Ishikawa (cell line): Measurements from ENCODE around the gene CUL4A.

Experiments
- CEBPB ChIP-seq: IDR thresholded peaks from 2 replicates; pipeline ENCODE4 v1.6.1; 2012
- CREB1 ChIP-seq: IDR thresholded peaks from 2 replicates; pipeline ENCODE4 v1.6.1; 2012; ENCODE audit warnings: low read depth
- EGR1 ChIP-seq: IDR thresholded peaks from 2 replicates; pipeline ENCODE4 v1.6.1; 2012
- EP300 ChIP-seq: IDR thresholded peaks from 2 replicates; pipeline ENCODE4 v1.6.1; 2012; ENCODE audit warnings: borderline replicate concordance
- FOXM1 ChIP-seq: IDR thresholded peaks from 2 replicates; pipeline ENCODE4 v1.6.1; 2012; ENCODE audit warnings: low read depth, borderline replicate concordance
- MAX ChIP-seq: IDR thresholded peaks from 2 replicates; pipeline ENCODE4 v1.6.1; 2012
- NFIC ChIP-seq: IDR thresholded peaks from 2 replicates; pipeline ENCODE4 v1.6.1; 2012
- RAD21 ChIP-seq: IDR thresholded peaks from 2 replicates; pipeline ENCODE4 v1.6.1; 2012; ENCODE audit warnings: low read depth
- REST ChIP-seq: IDR thresholded peaks from 2 replicates; pipeline ENCODE4 v1.6.1; 2012; ENCODE audit warnings: low read depth, mild to moderate bottlenecking
- TAF1 ChIP-seq: IDR thresholded peaks from 2 replicates; pipeline ENCODE4 v1.6.1; 2012; ENCODE audit warnings: low read depth, mild to moderate bottlenecking
- TCF12 ChIP-seq: IDR thresholded peaks from 2 replicates; pipeline ENCODE4 v1.6.1; 2012; ENCODE audit warnings: low read depth
- TEAD4 ChIP-seq: IDR thresholded peaks from 2 replicates; pipeline ENCODE4 v1.6.1; 2012
- YY1 ChIP-seq: IDR thresholded peaks from 2 replicates; pipeline ENCODE4 v1.6.1; 2012; ENCODE audit warnings: low read depth
- ZBTB7A ChIP-seq: IDR thresholded peaks from 2 replicates; pipeline ENCODE4 v1.6.1; 2012; ENCODE audit warnings: low read depth
- TF ChIP-seq, protein P1 (sequence below): IDR thresholded peaks from 2 replicates; pipeline ENCODE4 v1.6.1; 2012

Gene CUL4A

DNA sequence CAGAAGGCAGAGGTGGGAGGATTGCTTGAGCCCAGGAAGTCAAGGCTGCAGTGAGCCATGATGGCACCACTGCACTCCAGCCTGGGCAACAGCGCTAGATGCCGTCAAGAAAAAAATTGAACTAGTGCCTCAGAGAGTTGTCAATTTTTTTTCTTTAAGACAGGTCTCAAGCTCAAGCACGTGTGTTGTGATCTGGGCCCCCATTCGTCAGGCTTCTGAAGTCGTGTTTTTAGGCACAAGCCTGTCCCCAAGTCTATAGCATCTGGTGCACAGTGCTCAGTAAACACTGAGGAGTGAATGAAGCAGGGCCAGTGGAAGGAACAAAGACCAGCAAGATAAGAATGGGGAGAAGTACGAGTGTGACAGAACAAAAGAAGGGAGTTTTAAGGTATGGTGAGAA is 63.9 kb downstream of the CUL4A start:
- no peak for TF ChIP-seq ZBTB7A

DNA sequence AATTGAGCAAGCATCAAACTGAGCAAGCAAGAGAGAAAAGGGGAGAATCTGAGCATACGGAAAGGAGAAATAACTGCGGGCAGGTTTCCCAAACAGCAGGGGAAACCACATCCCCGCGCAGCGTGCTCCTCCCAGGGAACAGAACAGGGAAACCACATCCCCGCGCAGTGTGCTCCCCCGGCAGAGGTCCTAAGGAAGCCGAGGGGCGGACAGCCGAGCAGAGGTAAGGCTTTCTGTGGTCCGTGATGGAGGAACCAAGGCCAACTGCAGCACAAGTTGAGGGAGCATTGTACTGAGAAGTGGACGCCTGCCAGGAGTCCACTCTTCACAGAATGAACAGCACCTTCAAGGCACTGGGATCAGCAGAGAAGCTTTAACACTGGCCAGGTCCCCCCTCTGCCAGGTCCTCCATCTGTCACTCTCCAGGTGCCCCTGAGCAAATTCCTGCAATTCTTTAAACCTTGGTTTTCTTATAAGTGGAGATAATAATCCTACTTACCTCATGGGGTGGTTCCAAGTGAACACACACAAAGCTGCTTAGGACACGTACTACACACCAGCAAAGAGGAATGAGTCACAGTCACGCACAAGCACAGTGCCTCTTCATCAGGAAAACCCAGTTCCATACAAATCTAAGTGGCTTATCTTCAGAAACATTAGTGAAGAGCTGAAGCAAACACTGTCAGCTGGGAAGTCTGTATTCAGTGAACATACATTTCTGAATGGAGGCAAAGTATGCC is 64.6 kb downstream of the CUL4A start:
- TF ChIP-seq, protein P1, sequence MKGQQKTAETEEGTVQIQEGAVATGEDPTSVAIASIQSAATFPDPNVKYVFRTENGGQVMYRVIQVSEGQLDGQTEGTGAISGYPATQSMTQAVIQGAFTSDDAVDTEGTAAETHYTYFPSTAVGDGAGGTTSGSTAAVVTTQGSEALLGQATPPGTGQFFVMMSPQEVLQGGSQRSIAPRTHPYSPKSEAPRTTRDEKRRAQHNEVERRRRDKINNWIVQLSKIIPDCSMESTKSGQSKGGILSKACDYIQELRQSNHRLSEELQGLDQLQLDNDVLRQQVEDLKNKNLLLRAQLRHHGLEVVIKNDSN, result no peak
- TF ChIP-seq TEAD4 (no peak), NFIC (no peak), RAD21 (no peak), ZBTB7A (no peak), FOXM1 (no peak), REST (no peak), EP300 (no peak), MAX (no peak), CEBPB (no peak), EGR1 (no peak), YY1 (no peak), TAF1 (no peak), CREB1 (no peak), TCF12 (no peak)

- TF ChIP-seq YY1 (no peak), CREB1 (no peak), TEAD4 (no peak), EGR1 (no peak), TAF1 (no peak)
These were observed 65.3 kb downstream of the CUL4A start for GRCh38 chr13:113274721-113275120.

GRCh38 chr13:113275387-113275786 is 66.0 kb downstream of the CUL4A start:
- TF ChIP-seq RAD21, result peak; percentile 42; the same call in 1 of the 2 replicates
- TF ChIP-seq, protein P1, result no peak

GRCh38 chr13:113280126-113280525 is 70.7 kb downstream of the CUL4A start:
- TF ChIP-seq TAF1 (no peak), CREB1 (no peak), TCF12 (no peak), RAD21 (no peak), ZBTB7A (no peak), MAX (no peak), CEBPB (no peak), YY1 (no peak), REST (no peak), EGR1 (no peak), FOXM1 (no peak)

- TF ChIP-seq CREB1 (no peak), EP300 (no peak), NFIC (no peak), ZBTB7A (no peak), RAD21 (no peak), MAX (no peak), TCF12 (no peak), EGR1 (no peak), FOXM1 (no peak), YY1 (no peak), TEAD4 (no peak), CEBPB (no peak), TAF1 (no peak), REST (no peak)
- TF ChIP-seq, protein P1, result no peak
These were observed 74.5 kb downstream of the CUL4A start for GRCh38 chr13:113283904-113284303.
